ENCODE measurements around the gene LIPA. TPM values are rescaled to one million over a fixed set of nuclear protein-coding genes. Genes with fewer than 3 reads are reported as not detected.
"Not testable (repeated sequence)": the region's sequence is repeated elsewhere in the genome, so short reads cannot be mapped to it uniquely, and the experiment has no call there.

LIPA gene
- total RNA-seq, 2 experiments from 2014 or later = 17.5 to 18.3 TPM

GRCh38 chr10:89273680-89274079, 22.1 kb upstream of the LIPA start:
- CTCF ChIA-PET = no interaction called here
- POLR2A ChIA-PET = interaction anchor here (0.5 kb wide), 1 partner anchor 119 kb away, joined by 4 read pairs; the partner anchor contains the start of gene IFIT1

DNA sequence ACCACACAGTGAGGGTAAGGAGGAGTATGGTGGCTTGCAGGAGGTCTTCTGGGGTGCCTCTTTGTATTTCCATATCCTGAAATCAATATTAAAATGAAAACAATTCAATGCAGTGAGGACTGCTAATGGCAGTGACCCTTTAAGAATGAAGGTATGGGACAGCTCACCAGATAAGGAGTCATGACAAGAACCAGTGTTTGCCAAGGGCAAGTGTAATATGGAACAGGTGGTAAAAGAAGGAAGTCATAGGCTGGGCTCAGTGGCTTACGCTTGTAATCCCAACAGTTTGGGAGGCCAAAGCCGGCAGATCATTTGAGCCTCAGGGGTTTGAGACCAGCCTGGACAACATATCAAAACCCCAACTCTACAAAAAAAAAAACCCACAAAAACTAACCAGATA, 20.0 kb upstream of the LIPA start:
- ChIA-PET POLR2A (no interaction called here), CTCF (no interaction called here)

GRCh38 chr10:89270153-89270483, 18.5 kb upstream of the LIPA start:
- ChIA-PET POLR2A (no interaction called here), CTCF (no interaction called here)

DNA sequence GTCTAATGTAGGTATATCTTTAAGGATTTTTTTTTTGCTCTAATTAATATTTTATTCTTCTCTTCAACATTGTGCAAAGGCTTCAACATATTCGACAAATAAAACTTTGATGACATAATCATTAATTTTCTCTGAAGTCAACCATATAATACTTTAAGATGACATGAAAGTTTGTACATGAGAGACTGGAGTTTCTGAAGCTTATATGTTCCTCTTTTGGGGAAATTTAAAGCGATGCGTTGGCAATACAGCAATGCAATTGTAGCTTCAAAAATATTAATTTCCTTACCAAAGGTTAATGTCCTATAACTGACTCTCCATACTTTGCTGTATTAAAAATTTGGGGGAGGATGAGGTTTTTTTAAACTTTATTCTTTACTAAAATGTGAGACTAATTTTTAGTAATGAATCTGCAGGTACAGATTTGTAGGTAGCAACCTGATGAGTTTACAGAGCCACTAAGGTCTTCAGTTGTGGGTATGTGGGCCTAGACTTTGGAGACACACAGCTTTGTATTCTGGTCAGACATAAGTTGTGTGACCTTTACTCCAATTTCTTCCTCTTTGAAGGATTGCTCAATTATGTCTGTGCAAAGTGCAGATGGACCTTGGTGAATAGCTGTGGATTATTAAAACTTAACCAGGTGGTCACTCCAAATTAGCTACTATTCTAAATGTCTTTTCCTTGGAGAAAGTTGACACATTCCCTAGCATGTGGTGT, 18.0 kb upstream of the LIPA start:
- ChIA-PET POLR2A (no interaction called here), CTCF (no interaction called here)

GRCh38 chr10:89266721-89267453, 15.3 kb upstream of the LIPA start:
- CTCF ChIA-PET = no interaction called here
- POLR2A ChIA-PET = no interaction called here

DNA sequence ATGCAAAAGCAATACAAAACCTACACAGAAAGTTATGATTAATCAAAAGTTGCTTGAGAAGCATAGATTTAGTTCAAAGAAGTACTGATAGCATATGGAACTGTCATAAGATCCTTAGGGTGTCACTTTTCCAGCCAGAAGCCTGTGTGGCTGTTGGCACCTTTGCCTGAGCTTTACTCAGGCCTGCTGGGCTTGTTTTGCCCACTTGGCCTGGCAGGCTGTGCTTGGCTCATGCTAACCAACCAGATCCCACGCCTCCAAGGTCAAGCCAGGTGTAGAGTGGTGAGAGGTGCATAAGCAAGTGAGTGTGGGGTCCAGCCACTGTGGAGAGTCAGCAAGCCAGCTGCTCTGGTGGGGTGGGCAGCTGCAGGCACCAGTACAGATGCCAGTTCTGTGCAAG, 12.0 kb upstream of the LIPA start:
- ChIA-PET POLR2A (interaction anchor here (0.6 kb wide), 1 partner anchor 179 kb away, joined by 3 read pairs; no protein-coding TSS in a partner anchor), CTCF (interaction anchor here (1.2 kb wide), 1 partner anchor 104 kb away, joined by 3 read pairs; no protein-coding TSS in a partner anchor)

GRCh38 chr10:89263091-89263490, 11.5 kb upstream of the LIPA start:
- POLR2A ChIA-PET = no interaction called here
- CTCF ChIA-PET = interaction anchor here (1.2 kb wide), 1 partner anchor 105 kb away, joined by 3 read pairs; no protein-coding TSS in a partner anchor

GRCh38 chr10:89262086-89263051, 10.8 kb upstream of the LIPA start:
- ChIA-PET CTCF (no interaction called here), POLR2A (no interaction called here)

DNA sequence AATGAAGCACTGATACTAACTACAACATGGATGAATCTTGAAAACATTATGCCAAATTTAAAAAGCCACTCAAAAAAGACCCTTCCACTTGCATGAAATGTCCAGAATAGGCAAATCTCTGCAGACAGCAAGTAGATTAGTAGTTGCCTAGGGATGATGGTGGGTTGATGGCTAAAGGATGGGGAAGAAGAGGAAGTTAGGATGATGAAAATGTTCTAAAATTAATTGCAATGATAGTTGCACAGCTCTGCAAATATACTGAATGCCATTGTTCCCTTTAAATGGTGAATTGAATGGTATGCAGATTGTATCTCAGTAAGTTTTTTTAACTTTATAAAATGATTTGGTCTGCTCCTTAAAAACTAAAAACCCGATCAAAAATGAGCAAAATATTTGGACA, 7.3 kb upstream of the LIPA start:
- ChIA-PET CTCF (no interaction called here), POLR2A (no interaction called here)

DNA sequence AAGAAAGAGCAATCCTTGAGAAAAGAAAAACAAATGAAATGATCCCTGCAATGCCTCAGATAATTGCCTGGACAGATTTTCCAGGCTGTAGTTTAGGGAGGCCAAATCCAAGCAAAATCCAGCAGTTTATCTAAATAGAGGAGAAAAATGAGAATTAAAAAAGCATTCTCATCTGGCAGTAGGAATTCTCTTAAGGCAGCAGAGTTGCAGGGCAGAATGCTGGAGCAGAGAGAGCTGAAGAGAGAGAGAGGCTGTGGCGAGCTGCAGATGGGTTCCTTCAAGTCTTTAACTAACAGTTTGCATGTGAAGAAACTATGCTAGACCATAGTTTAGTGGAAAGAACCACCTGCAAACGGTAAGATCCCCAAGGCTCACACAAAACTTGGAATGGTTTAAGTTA, 6.0 kb upstream of the LIPA start:
- CTCF ChIA-PET = no interaction called here
- POLR2A ChIA-PET = no interaction called here

- POLR2A ChIA-PET = no interaction called here
These were observed 5.4 kb upstream of the LIPA start for GRCh38 chr10:89256962-89257361.

DNA sequence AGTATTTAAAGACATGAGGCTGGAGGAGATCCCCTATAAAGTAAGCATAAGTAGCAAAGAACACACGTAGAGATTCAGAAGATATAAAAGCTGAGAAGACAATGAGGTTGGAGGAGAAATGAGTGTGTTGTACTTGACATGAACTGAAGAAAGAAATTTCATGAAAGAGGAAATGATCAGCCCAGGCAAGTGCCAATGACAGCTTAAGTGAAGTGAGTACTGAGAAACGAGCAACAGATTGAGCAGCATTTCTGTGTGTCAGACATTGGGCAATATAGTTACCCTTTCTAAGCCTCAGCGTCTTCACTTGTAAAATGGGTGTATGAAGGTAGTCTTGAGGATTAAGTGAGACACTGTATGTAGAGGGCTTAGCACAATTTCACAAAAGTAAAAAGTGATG, 4.8 kb upstream of the LIPA start:
- CTCF ChIA-PET = no interaction called here
- POLR2A ChIA-PET = no interaction called here

More at GRCh38 chr10:89256962-89257361, 5.4 kb upstream of the LIPA start:
- CTCF ChIA-PET = no interaction called here

- ChIA-PET POLR2A (no interaction called here), CTCF (no interaction called here)
These were observed 4.2 kb upstream of the LIPA start for GRCh38 chr10:89255793-89256192.

DNA sequence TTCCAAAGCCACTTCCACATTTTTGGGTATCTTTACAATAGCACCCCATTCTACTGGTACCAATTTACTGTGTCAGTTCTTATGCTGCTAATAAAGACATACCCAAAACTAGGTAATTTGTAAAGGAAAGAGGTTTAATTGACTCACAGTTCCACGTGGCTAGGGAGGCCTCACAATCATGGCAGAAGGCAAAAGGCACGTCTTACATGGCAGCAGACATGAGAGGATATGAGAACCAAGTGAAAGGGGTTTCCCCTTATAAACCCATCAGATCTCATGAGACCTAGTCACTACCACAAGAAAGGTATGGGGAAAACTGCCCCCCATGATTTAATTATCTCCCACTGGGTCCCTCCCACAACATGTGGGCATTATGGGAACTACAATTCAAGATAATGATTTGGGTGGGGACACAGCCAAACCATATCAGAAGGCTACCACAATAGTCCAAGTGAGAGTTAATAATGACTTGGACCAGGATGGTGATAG, 3.6 kb upstream of the LIPA start:
- CTCF ChIA-PET, POLR2A ChIA-PET: not testable (repeated sequence)

DNA sequence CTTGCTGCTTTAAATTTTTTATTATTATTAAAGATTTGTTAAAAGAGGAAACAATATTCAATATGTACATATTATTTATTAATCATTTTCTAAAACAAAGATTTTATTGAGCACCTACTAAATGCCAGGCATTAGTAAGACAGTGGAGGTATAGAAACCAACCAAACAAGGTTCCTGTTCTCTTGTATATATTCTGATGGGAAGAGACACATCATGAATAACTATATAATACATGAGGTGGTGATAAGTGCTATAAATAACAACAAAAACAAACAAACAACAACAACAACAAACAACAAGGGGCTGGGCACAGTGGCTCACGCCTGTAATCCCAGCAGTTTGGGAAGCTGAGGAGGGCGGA, 630 bp upstream of the LIPA start:
- ChIA-PET CTCF (no interaction called here), POLR2A (interaction anchor here (1.0 kb wide), 1 partner anchor 162 kb away, joined by 4 read pairs; the partner anchor contains the start of gene IFIT5)

- ChIA-PET POLR2A (interaction anchor here (0.5 to 0.9 kb wide), 2 partner anchors 8 to 84 kb away, joined by 3 read pairs; no protein-coding TSS in a partner anchor), CTCF (no interaction called here)
These were observed 638 bp downstream of the LIPA start for GRCh38 chr10:89250865-89251408.

- CTCF ChIA-PET = interaction anchor here (1.0 kb wide), 1 partner anchor 220 kb away, joined by 3 read pairs; no protein-coding TSS in a partner anchor
These were observed 2.6 kb downstream of the LIPA start for GRCh38 chr10:89248990-89249389.

DNA sequence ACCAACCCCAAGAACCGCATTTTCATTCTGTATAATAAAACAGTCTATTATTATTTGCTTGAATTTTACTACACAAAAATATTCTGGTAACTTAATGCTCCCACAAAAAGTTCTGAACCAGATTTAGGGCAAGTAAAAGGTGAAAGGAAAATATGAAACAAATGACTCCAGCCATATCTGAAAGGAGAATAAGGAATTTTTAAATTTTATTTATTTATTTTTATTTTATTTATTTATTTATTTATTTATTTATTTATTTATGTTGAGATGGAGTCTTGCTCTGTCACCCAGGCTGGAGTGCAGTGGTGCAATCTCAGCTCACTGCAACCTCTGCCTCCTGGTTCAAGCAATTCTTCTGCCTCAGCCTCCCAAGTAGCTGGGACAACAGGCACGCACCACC, 4.0 kb downstream of the LIPA start:
- CTCF ChIA-PET, POLR2A ChIA-PET: not testable (repeated sequence)

More at GRCh38 chr10:89248990-89249389, 2.6 kb downstream of the LIPA start:
- POLR2A ChIA-PET = no interaction called here

DNA sequence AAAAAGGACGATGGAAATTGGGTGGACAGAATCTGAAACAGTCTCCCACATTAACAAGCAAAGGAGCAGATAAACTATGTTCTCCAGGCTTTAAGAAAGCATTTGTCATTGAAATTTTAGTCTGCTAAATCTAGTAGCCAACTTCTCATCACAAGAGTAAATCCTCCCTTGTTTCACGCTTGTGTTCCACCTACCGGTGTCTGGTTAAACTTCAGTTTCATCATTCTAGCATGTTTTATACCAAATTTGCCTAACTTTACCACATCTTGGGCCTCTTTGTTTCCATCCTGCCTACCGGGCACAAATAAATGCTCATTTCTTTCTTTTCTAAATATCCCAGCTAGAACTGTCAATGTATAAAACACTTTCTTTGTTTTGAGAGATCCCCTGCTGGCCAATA, 5.8 kb downstream of the LIPA start:
- CTCF ChIA-PET = no interaction called here
- POLR2A ChIA-PET = no interaction called here
